B cell (primary cell): Measurements from ENCODE around the gene PRIM2. TPM values are rescaled to one million over a fixed set of nuclear protein-coding genes. Genes with fewer than 3 reads are reported as not detected.
"Not testable (repeated sequence)": the region's sequence is repeated elsewhere in the genome, so short reads cannot be mapped to it uniquely, and the experiment has no call there.

Experiments
- ATAC-seq: fragments of 200-7000 bp; cut with Tn5 transposase; one replicate; pipeline ENCODE4 v1.10.0; 2021; ENCODE audit warnings: low read depth, mild to moderate bottlenecking, moderate number of reproducible peaks, moderate library complexity
- CTCF ChIA-PET: fragments of 350-600 bp; sonication (Branson Sonifier 250); formaldehyde crosslinking; loops from one replicate; lab custom pipeline; 2021; ENCODE audit warnings: antibody characterized with exemption, inconsistent platforms; lab: Charles Lee
- POLR2A ChIA-PET: fragments of 350-600 bp; sonication (Branson Sonifier 250); formaldehyde crosslinking; loops from one replicate; lab custom pipeline; 2021; ENCODE audit warnings: antibody characterized with exemption; lab: Charles Lee
- DNase-seq: peaks from one replicate; pipeline ENCODE4 v3.0.0; 2013
- H2AFZ ChIP-seq: 2 replicates; pipeline ENCODE4 v1.6.1; 2012; ENCODE audit warnings: mild to moderate bottlenecking, low read depth, low read length; ENCODE audit not compliant: insufficient read depth, poor library complexity, severe bottlenecking
- H3K27ac ChIP-seq, 2 donors: 1 replicate in 1 of 2; 2 replicates in 1 of 2; pipeline ENCODE4 v1.5.1; 2012 to 2013; ENCODE audit warnings: low read length in 2 of 2, mild to moderate bottlenecking in 2 of 2, moderate library complexity in 1 of 2
- H3K27me3 ChIP-seq, 4 experiments: fragments of 200-600 bp in 1 of 4; sonication (generic) in 1 of 4; replicated peaks in 1 of 4; 1 replicate in 2 of 4; 2 replicates in 2 of 4; pipeline versions ENCODE4 v1.6.1 to v1.7.0; 2013 to 2016; ENCODE audit warnings: low read length in 3 of 4, mild to moderate bottlenecking in 2 of 4, mixed read lengths in 1 of 4, moderate library complexity in 1 of 4; ENCODE audit not compliant: insufficient read depth in 4 of 4, control insufficient read depth in 3 of 4; ENCODE audit errors: control extremely low read depth in 1 of 4
- H3K36me3 ChIP-seq, 2 experiments: replicated peaks in 1 of 2; 1 replicate in 1 of 2; 2 replicates in 1 of 2; pipeline versions ENCODE4 v1.6.1 to v1.7.1; 2013; ENCODE audit warnings: low read length in 1 of 2; ENCODE audit not compliant: insufficient read depth in 2 of 2, control insufficient read depth in 1 of 2; ENCODE audit errors: control extremely low read depth in 1 of 2, extremely low read depth in 1 of 2
- H3K4me1 ChIP-seq, 2 donors: fragments of 200-600 bp in 1 of 2; sonication (generic) in 1 of 2; 1 replicate in 1 of 2; 2 replicates in 1 of 2; pipeline versions ENCODE4 v1.5.1 to v1.6.1; 2013 to 2017; ENCODE audit warnings: low read length in 2 of 2; ENCODE audit not compliant: control insufficient read depth in 2 of 2, insufficient read depth in 2 of 2
- H3K4me2 ChIP-seq: replicated peaks from 2 replicates; pipeline ENCODE3; 2012; ENCODE audit warnings: mild to moderate bottlenecking, low read depth, low read length; ENCODE audit not compliant: poor library complexity, severe bottlenecking
- H3K4me3 ChIP-seq, 5 experiments: fragments of 200-600 bp in 1 of 5; sonication (generic) in 1 of 5; 1 replicate in 3 of 5; 2 replicates in 2 of 5; pipeline versions ENCODE4 v1.5.1 to v1.7.0; 2011 to 2016; ENCODE audit warnings: low read length in 4 of 5, mild to moderate bottlenecking in 4 of 5, low read depth in 2 of 5, control low read depth in 1 of 5, moderate library complexity in 1 of 5; ENCODE audit not compliant: insufficient read depth in 1 of 5; ENCODE audit errors: control extremely low read depth in 1 of 5, extremely low read depth in 1 of 5
- H3K79me2 ChIP-seq: fragments of 200-600 bp; sonication (generic); one replicate; pipeline ENCODE4 v1.6.0; 2016; ENCODE audit warnings: low read length; ENCODE audit not compliant: control insufficient read depth, insufficient read depth
- H3K9ac ChIP-seq: fragments of 200-600 bp; sonication (generic); 2 replicates; pipeline ENCODE4 v1.6.1; 2017; ENCODE audit warnings: mild to moderate bottlenecking, low read length, moderate library complexity
- H3K9me3 ChIP-seq, 3 donors: one replicate each; pipeline versions ENCODE4 v1.6.1 to v1.7.1; 2013; ENCODE audit warnings: low read length in 2 of 3; ENCODE audit not compliant: control insufficient read depth in 2 of 3, insufficient read depth in 1 of 3; ENCODE audit errors: control extremely low read depth in 1 of 3
- H4K20me1 ChIP-seq: 2 replicates; pipeline ENCODE4 v1.6.0; 2012; ENCODE audit warnings: mild to moderate bottlenecking, low read length; ENCODE audit not compliant: insufficient read depth, control insufficient read depth, poor library complexity, severe bottlenecking
- H3K27ac Mint-ChIP-seq: one replicate; pipeline ENCODE4 v1.8.0; 2021; ENCODE audit warnings: mixed read lengths
- H3K27me3 Mint-ChIP-seq: one replicate; pipeline ENCODE4 v1.8.0; 2021; ENCODE audit warnings: mixed read lengths
- H3K4me1 Mint-ChIP-seq: one replicate; pipeline ENCODE4 v1.8.0; 2021; ENCODE audit warnings: mixed read lengths
- H3K4me3 Mint-ChIP-seq: one replicate; pipeline ENCODE4 v1.8.0; 2021; ENCODE audit warnings: mixed read lengths
- H3K9me3 Mint-ChIP-seq: one replicate; pipeline ENCODE4 v1.8.0; 2022; ENCODE audit warnings: mixed read lengths; ENCODE audit not compliant: insufficient read depth
- WGBS: methylation state at CpG from one replicate; pipeline ENCODE4 v1.1.5; 2013; ENCODE audit warnings: missing lambda C conversion rate; ENCODE audit not compliant: insufficient coverage; 5-methylcytosine and 5-hydroxymethylcytosine counted together
- intact Hi-C: fragments of 100-400 bp; cut with micrococcal nuclease; formaldehyde crosslinking; loops from one replicate; pipeline ENCODE4 v1.10.0; 2022
- polyA plus RNA-seq: library from polyadenylated mRNA; depleted of rRNA; stranded (reverse); fragments of >200 nt; gene quantifications from 2 replicates; pipeline ENCODE4 v1.2.3, GENCODE V29; 2012
- total RNA-seq, 2 donors: library from RNA; stranded (reverse); fragments of 120-200 nt in 1 of 2; gene quantifications; 1 replicate in 1 of 2; 2 replicates in 1 of 2; pipeline versions ENCODE4 v1.2.3 to v1.2.4, GENCODE V29; 2013 to 2022
- TF ChIP-seq, protein P1 (sequence below): fragments of 200-600 bp; IDR thresholded peaks from one replicate; pipeline ENCODE4 v1.8.0; 2022; ENCODE audit warnings: antibody characterized with exemption, mild to moderate bottlenecking

Gene PRIM2
- total and polyA plus RNA-seq, 2 donors (not counting 1 experiment from before 2014, with no cell fraction given), result 5.2 to 21.0 TPM

DNA sequence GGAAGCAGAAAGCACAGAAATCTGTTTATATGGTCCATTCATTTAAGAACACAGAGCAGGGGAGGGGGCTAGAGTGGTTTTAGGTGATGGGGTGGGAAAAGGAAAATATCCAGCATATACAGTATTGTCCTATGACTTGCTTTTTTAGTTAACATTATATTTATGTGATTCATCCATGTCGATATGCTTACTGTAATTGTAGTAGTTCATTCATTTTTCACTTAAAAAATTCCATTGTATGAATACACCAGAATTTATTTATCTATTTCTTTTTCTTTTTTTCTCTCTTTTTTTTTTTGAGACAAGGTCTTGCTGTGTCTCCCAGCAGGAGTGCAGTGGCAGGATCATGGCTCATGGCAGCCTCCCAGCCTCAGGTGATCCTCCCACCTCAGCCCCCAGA lies 9.6 kb upstream of the PRIM2 start:
- Histone ChIP-seq H3K4me2 (no peak overlapping the region), H2AFZ (no peak overlapping the region), H3K27me3 (peaks cover 0 to 3% (median 1%) of the 10 kb centered on the region in 4 experiments), H3K79me2 (no peaks in the 10 kb centered on the region), H3K4me3 (no peak overlapping the region), H3K27ac (no peak overlapping the region), H3K36me3 (no peaks in the 10 kb centered on the region), H3K9ac (no peak overlapping the region), H3K4me1 (no peaks in the 10 kb centered on the region), H4K20me1 (no peaks in the 10 kb centered on the region), H3K9me3 (peaks cover 0 to 4% (median 0%) of the 10 kb centered on the region in 3 donors)
- H3K4me3 Mint-ChIP-seq, result no peak overlapping the region
- intact Hi-C loops, result no loop called here
- peaks cover 16% of the 10 kb centered on the region for H3K27me3 Mint-ChIP-seq
- CTCF ChIA-PET, result no interaction called here
- no peak overlapping the region for H3K27ac Mint-ChIP-seq
- DNase-seq (no peak), ATAC-seq (no peak)
- TF ChIP-seq, protein P1, sequence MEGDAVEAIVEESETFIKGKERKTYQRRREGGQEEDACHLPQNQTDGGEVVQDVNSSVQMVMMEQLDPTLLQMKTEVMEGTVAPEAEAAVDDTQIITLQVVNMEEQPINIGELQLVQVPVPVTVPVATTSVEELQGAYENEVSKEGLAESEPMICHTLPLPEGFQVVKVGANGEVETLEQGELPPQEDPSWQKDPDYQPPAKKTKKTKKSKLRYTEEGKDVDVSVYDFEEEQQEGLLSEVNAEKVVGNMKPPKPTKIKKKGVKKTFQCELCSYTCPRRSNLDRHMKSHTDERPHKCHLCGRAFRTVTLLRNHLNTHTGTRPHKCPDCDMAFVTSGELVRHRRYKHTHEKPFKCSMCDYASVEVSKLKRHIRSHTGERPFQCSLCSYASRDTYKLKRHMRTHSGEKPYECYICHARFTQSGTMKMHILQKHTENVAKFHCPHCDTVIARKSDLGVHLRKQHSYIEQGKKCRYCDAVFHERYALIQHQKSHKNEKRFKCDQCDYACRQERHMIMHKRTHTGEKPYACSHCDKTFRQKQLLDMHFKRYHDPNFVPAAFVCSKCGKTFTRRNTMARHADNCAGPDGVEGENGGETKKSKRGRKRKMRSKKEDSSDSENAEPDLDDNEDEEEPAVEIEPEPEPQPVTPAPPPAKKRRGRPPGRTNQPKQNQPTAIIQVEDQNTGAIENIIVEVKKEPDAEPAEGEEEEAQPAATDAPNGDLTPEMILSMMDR, result no peak
- H3K9me3 Mint-ChIP-seq, result no peaks in the 10 kb centered on the region
- no peaks in the 10 kb centered on the region for H3K4me1 Mint-ChIP-seq
- WGBS, result no CpG with 5 or more reads among the region's 1 CpG
- POLR2A ChIA-PET, result no interaction called here

DNA sequence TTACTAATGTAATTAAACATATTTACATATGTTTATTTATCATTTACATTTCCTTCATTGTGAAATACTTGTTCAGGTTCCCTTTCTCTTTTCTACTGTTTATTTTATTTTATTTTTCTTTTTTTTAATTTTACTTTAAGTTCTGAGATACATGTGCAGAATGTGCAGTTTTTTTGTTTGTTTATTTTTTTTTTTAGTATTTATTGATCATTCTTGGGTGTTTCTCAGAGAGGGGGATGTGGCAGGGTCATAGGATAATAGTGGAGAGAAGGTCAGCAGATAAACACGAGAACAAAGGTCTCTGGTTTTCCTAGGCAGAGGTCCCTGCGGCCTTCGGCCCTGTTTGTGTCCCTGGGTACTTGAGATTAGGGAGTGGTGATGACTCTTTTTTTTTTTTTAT lies 8.7 kb upstream of the PRIM2 start:
- H3K9me3 Mint-ChIP-seq, H3K27me3 ChIP-seq, H3K9ac ChIP-seq, CTCF ChIA-PET, intact Hi-C loops, H3K4me2 ChIP-seq, POLR2A ChIA-PET, ATAC-seq, H3K4me3 ChIP-seq, H3K4me1 ChIP-seq, H3K9me3 ChIP-seq, H3K36me3 ChIP-seq, H3K27ac Mint-ChIP-seq, H2AFZ ChIP-seq, H3K79me2 ChIP-seq, H3K4me1 Mint-ChIP-seq, H3K27ac ChIP-seq, H4K20me1 ChIP-seq, DNase-seq, H3K4me3 Mint-ChIP-seq: not testable (repeated sequence)
- no CpG with 5 or more reads among the region's 3 CpGs for WGBS
- H3K27me3 Mint-ChIP-seq, result peaks cover 16% of the 10 kb centered on the region

DNA sequence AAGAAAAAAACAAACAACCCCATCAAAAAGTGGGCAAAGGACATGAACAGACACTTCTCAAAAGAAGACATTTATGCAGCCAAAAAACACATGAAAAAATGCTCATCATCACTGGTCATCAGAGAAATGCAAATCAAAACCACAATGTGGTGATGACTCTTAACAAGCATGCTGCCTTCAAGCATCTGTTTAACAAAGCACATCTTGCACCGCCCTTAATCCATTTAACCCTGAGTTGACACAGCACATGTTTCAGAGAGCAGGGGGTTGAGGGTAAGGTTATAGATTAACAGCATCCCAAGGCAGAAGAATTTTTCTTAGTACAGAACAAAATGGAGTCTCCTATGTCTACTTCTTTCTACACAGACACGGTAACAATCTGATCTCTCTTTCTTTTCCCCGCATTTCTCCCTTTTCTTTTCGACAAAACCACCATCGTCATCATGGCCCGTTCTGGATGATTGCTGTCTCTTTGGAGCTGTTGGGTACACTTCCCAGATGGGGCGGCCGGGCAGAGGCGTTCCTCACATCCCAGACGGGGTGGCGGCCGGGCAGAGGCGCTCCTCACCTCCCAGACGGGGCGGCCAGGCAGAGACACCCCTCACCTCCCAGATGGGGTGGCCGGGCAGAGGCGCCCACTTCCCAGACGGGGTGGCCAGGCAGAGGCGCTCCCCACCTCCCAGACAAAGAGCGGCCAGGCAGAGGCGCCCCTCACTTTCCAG lies 7.2 kb upstream of the PRIM2 start:
- H3K4me1 Mint-ChIP-seq, result not testable (repeated sequence)

More for the DNA sequence above, 7.2 kb upstream of the PRIM2 start:
- H3K9ac ChIP-seq, intact Hi-C loops, H3K4me3 ChIP-seq, H3K9me3 Mint-ChIP-seq, H3K79me2 ChIP-seq, H3K27ac ChIP-seq, ATAC-seq, H3K36me3 ChIP-seq, CTCF ChIA-PET, H3K4me3 Mint-ChIP-seq, H2AFZ ChIP-seq, H3K9me3 ChIP-seq, H3K27ac Mint-ChIP-seq, POLR2A ChIA-PET, H3K4me2 ChIP-seq, H3K27me3 ChIP-seq, H4K20me1 ChIP-seq, DNase-seq, H3K4me1 ChIP-seq: not testable (repeated sequence)
- H3K27me3 Mint-ChIP-seq, result peaks cover 13% of the 10 kb centered on the region
- WGBS, result 98% methylated on average over 10 of the region's 21 CpGs
